HEK293 (cell line): ENCODE data around the gene HOXD12.

ENCODE experiments used
- CTCF ChIA-PET: fragments of 350-600 bp; formaldehyde crosslinking; extraction: SDS; loops from one replicate; lab custom pipeline; 2021; ENCODE audit warnings: antibody characterized with exemption; lab: Yijun Ruan, JAX
- POLR2A ChIA-PET: fragments of 300-600 bp; formaldehyde crosslinking; extraction: SDS; loops from one replicate; lab custom pipeline; 2020; ENCODE audit warnings: antibody characterized with exemption, inconsistent platforms; lab: Yijun Ruan, JAX
- H3K27ac ChIP-seq: fragments of 200-500 bp; sonication (Bioruptor generic); 2 replicates; pipeline ENCODE4 v1.5.1; 2014; ENCODE audit warnings: low read depth, low read length, control low read depth, inconsistent platforms; ENCODE audit errors: extremely low read depth
- H3K36me3 ChIP-seq, 2 experiments: fragments of 200-500 bp in 1 of 2; sonication (Bioruptor generic) in 1 of 2; 1 replicate in 1 of 2; 2 replicates in 1 of 2; pipeline ENCODE4 v1.5.1; 2014 to 2017; ENCODE audit warnings: inconsistent platforms in 2 of 2, low read length in 2 of 2; ENCODE audit not compliant: control insufficient read depth in 2 of 2, insufficient read depth in 1 of 2
- H3K4me1 ChIP-seq: fragments of 200-500 bp; sonication (Bioruptor generic); 2 replicates; pipeline ENCODE4 v1.5.1; 2014; ENCODE audit warnings: mild to moderate bottlenecking, low read length, inconsistent platforms; ENCODE audit not compliant: control insufficient read depth, insufficient read depth
- H3K4me3 ChIP-seq: 2 replicates; pipeline ENCODE4 v1.5.1; 2011; ENCODE audit warnings: low read depth, mild to moderate bottlenecking, control low read depth, low read length, moderate library complexity
- H3K9me3 ChIP-seq: fragments of 200-500 bp; sonication (Bioruptor generic); 2 replicates; pipeline ENCODE4 v1.5.1; 2014; ENCODE audit warnings: low read depth, low read length, inconsistent platforms; ENCODE audit not compliant: control insufficient read depth, insufficient read depth
- GLI4 ChIP-seq: fragments of 450-650 bp; formaldehyde crosslinking; IDR thresholded peaks from 2 replicates; pipeline ENCODE4 v1.5.1; 2016; ENCODE audit warnings: missing biosample characterization, missing genetic modification characterization
- OSR2 ChIP-seq: fragments of 450-650 bp; formaldehyde crosslinking; IDR thresholded peaks from 2 replicates; pipeline ENCODE4 v1.5.1; 2016; ENCODE audit warnings: missing biosample characterization, missing genetic modification characterization
- PBX3 ChIP-seq: sonication (generic); formaldehyde crosslinking; IDR thresholded peaks from 2 replicates; pipeline ENCODE4 v1.8.1; 2022; ENCODE audit warnings: mild to moderate bottlenecking, moderate library complexity, missing genetic modification reagents
- REST ChIP-seq: fragments of 450-650 bp; formaldehyde crosslinking; IDR thresholded peaks from 2 replicates; pipeline ENCODE4 v1.5.1; 2016; ENCODE audit warnings: missing biosample characterization, missing genetic modification characterization
- WT1 ChIP-seq: fragments of 450-650 bp; formaldehyde crosslinking; IDR thresholded peaks from 2 replicates; pipeline ENCODE4 v1.5.1; 2016; ENCODE audit warnings: missing biosample characterization, missing genetic modification characterization
- YY1 ChIP-seq: fragments of 450-650 bp; formaldehyde crosslinking; IDR thresholded peaks from 2 replicates; pipeline ENCODE4 v1.5.1; 2018; ENCODE audit warnings: missing biosample characterization, missing genetic modification characterization
- ZBTB21 ChIP-seq: fragments of 450-650 bp; formaldehyde crosslinking; IDR thresholded peaks from 2 replicates; pipeline ENCODE4 v1.5.1; 2017; ENCODE audit warnings: missing biosample characterization, missing genetic modification characterization
- ZNF112 ChIP-seq: fragments of 450-650 bp; formaldehyde crosslinking; IDR thresholded peaks from 2 replicates; pipeline ENCODE4 v1.5.0; 2017; ENCODE audit warnings: missing biosample characterization, missing genetic modification characterization
- ZNF155 ChIP-seq: fragments of 450-650 bp; formaldehyde crosslinking; IDR thresholded peaks from 2 replicates; pipeline ENCODE4 v1.5.1; 2016; ENCODE audit warnings: missing biosample characterization, missing genetic modification characterization
- ZNF175 ChIP-seq: fragments of 450-650 bp; formaldehyde crosslinking; IDR thresholded peaks from 2 replicates; pipeline ENCODE4 v1.5.1; 2016; ENCODE audit warnings: missing biosample characterization, missing genetic modification characterization
- ZNF23 ChIP-seq: fragments of 450-650 bp; formaldehyde crosslinking; IDR thresholded peaks from 2 replicates; pipeline ENCODE4 v1.5.1; 2016; ENCODE audit warnings: missing biosample characterization, missing genetic modification characterization, borderline replicate concordance
- ZNF302 ChIP-seq: fragments of 450-650 bp; formaldehyde crosslinking; IDR thresholded peaks from 2 replicates; pipeline ENCODE4 v1.5.1; 2016; ENCODE audit warnings: missing biosample characterization, missing genetic modification characterization, low read depth
- ZNF416 ChIP-seq: fragments of 450-650 bp; formaldehyde crosslinking; IDR thresholded peaks from 2 replicates; pipeline ENCODE4 v1.5.1; 2016; ENCODE audit warnings: missing biosample characterization, missing genetic modification characterization
- ZNF510 ChIP-seq: fragments of 450-650 bp; formaldehyde crosslinking; IDR thresholded peaks from 2 replicates; pipeline ENCODE4 v1.5.1; 2018; ENCODE audit warnings: mild to moderate bottlenecking, missing genetic modification characterization, missing biosample characterization; ENCODE audit not compliant: insufficient replicate concordance
- ZNF513 ChIP-seq: fragments of 450-650 bp; IDR thresholded peaks from 2 replicates; pipeline ENCODE4 v1.5.1; 2018; ENCODE audit warnings: missing biosample characterization, missing genetic modification characterization
- ZNF544 ChIP-seq: fragments of 450-650 bp; formaldehyde crosslinking; IDR thresholded peaks from 2 replicates; pipeline ENCODE4 v1.5.0; 2017; ENCODE audit warnings: missing biosample characterization, missing genetic modification characterization
- ZNF580 ChIP-seq: fragments of 450-650 bp; formaldehyde crosslinking; IDR thresholded peaks from 2 replicates; pipeline ENCODE4 v1.5.1; 2016; ENCODE audit warnings: missing biosample characterization, missing genetic modification characterization
- ZNF639 ChIP-seq: fragments of 450-650 bp; formaldehyde crosslinking; IDR thresholded peaks from 2 replicates; pipeline ENCODE4 v1.5.1; 2016; ENCODE audit warnings: missing biosample characterization, missing genetic modification characterization
- ZNF658 ChIP-seq: fragments of 450-650 bp; formaldehyde crosslinking; IDR thresholded peaks from 2 replicates; pipeline ENCODE4; 2016; ENCODE audit warnings: missing biosample characterization, missing genetic modification characterization
- ZNF76 ChIP-seq: fragments of 450-650 bp; formaldehyde crosslinking; IDR thresholded peaks from 2 replicates; pipeline ENCODE4; 2016; ENCODE audit warnings: low read depth, missing biosample characterization, missing genetic modification characterization, borderline replicate concordance
- ZNF768 ChIP-seq: fragments of 450-650 bp; formaldehyde crosslinking; IDR thresholded peaks from 2 replicates; pipeline ENCODE4 v1.5.1; 2018; ENCODE audit warnings: missing biosample characterization, mild to moderate bottlenecking, missing genetic modification characterization
- ZNF792 ChIP-seq: fragments of 450-650 bp; formaldehyde crosslinking; IDR thresholded peaks from 2 replicates; pipeline ENCODE4 v1.5.1; 2016; ENCODE audit warnings: missing biosample characterization, missing genetic modification characterization
- ZSCAN23 ChIP-seq: fragments of 450-650 bp; formaldehyde crosslinking; IDR thresholded peaks from 2 replicates; pipeline ENCODE4 v1.5.1; 2016; ENCODE audit warnings: missing biosample characterization, missing genetic modification characterization

Gene HOXD12

GRCh38 chr2:176100547-176101140 lies 1.0 kb downstream of the HOXD12 start:
- Histone ChIP-seq H3K4me1 (peaks cover 10% of the 10 kb centered on the region), H3K9me3 (no peaks in the 10 kb centered on the region), H3K4me3 (no peak overlapping the region), H3K36me3 (peaks cover 0 to 1% of the 10 kb centered on the region in 2 experiments; a peak in 1 of 3 replicates), H3K27ac (no peak overlapping the region)
- POLR2A ChIA-PET = no interaction called here
- CTCF ChIA-PET = interaction anchor here (1.6 kb wide), 1 partner anchor 552 kb away, joined by 6 read pairs; no protein-coding TSS in a partner anchor
- TF ChIP-seq YY1 (tag by site-specific recombination) (no peak), GLI4 (no peak), ZNF639 (tag by site-specific recombination) (no peak), ZNF768 (tag by site-specific recombination) (no peak), ZNF175 (no peak), ZBTB21 (tag by site-specific recombination) (no peak), ZNF658 (tag by site-specific recombination) (no peak), ZNF416 (no peak), ZNF513 (tag by site-specific recombination) (no peak), ZNF76 (tag by site-specific recombination) (no peak), ZNF302 (tag by site-specific recombination) (no peak), ZNF544 (tag by site-specific recombination) (no peak), PBX3 (CRISPR knock-in tag) (no peak), OSR2 (tag by site-specific recombination) (no peak), ZNF792 (tag by site-specific recombination) (no peak), ZNF112 (tag by site-specific recombination) (no peak), ZNF23 (tag by site-specific recombination) (no peak), REST (no peak)

- Histone ChIP-seq H3K9me3 (no peaks in the 10 kb centered on the region), H3K4me1 (peaks cover 10% of the 10 kb centered on the region), H3K36me3 (no peaks in the 10 kb centered on the region), H3K27ac (peak overlapping the region; percentile 13; the same call in 1 of the 2 replicates), H3K4me3 (no peak overlapping the region)
- TF ChIP-seq ZNF580 (tag by site-specific recombination) = no peak
- TF ChIP-seq ZNF155 (tag by site-specific recombination) = no peak
- TF ChIP-seq ZSCAN23 (tag by site-specific recombination) = no peak
- peak; percentile 68 for TF ChIP-seq WT1 (tag by site-specific recombination)
- TF ChIP-seq ZNF510 (tag by site-specific recombination) = no peak
- POLR2A ChIA-PET = no interaction called here
- CTCF ChIA-PET = interaction anchor here (1.6 kb wide), 1 partner anchor 551 kb away, joined by 6 read pairs; no protein-coding TSS in a partner anchor
These were observed 1.7 kb downstream of the HOXD12 start for GRCh38 chr2:176101216-176101830.
